ENCODE data around the gene MTRF1. TPM values are rescaled to one million over a fixed set of nuclear protein-coding genes. Genes with fewer than 3 reads are reported as not detected.

MTRF1 gene
- total RNA-seq (2022) (15.8 and 17.3 TPM in 2 replicates), Bru-seq, nascent RNA (percentile 62 among the genes with signal in this experiment), BruChase-seq, experiment 1, labeled RNA remaining after a 6-hour chase (percentile 59 among the genes with signal in this experiment), BruChase-seq, experiment 2, labeled RNA remaining after a 2-hour chase (percentile 61 among the genes with signal in this experiment)
- long read RNA-seq, partial matches to known transcripts, result 2 of 13 reads
- long read RNA-seq, other reads (novel, unspliced or antisense), result 9 of 13 reads

- intact Hi-C loops (cut with micrococcal nuclease; ENCODE audit: unreplicated experiment), result loop anchor here (5.0 kb wide), 1 partner anchor 49 kb away; the partner anchor contains the start of gene NAA16
- peak; percentile 61 for DNase-seq
- no peaks in the 10 kb centered on the region for H3K27me3 Mint-ChIP-seq (ENCODE audit: unreplicated experiment)
- CTCF ChIA-PET, result no interaction called here
- peak within 1 kb of the TSS; percentile 93 for H3K4me3 Mint-ChIP-seq (ENCODE audit: low read depth, unreplicated experiment)
- H3K9me3 Mint-ChIP-seq (ENCODE audit: low read depth, unreplicated experiment), result no peaks in the 10 kb centered on the region
- BruUV-seq (replicated peaks), result no TSS peak
- peaks cover 9% of the 10 kb centered on the region for H3K36me3 Mint-ChIP-seq (ENCODE audit: insufficient read depth, unreplicated experiment)
- H3K27ac Mint-ChIP-seq (ENCODE audit: unreplicated experiment), result peak within 1 kb of the TSS; percentile 86
- TF ChIP-seq, protein P1, sequence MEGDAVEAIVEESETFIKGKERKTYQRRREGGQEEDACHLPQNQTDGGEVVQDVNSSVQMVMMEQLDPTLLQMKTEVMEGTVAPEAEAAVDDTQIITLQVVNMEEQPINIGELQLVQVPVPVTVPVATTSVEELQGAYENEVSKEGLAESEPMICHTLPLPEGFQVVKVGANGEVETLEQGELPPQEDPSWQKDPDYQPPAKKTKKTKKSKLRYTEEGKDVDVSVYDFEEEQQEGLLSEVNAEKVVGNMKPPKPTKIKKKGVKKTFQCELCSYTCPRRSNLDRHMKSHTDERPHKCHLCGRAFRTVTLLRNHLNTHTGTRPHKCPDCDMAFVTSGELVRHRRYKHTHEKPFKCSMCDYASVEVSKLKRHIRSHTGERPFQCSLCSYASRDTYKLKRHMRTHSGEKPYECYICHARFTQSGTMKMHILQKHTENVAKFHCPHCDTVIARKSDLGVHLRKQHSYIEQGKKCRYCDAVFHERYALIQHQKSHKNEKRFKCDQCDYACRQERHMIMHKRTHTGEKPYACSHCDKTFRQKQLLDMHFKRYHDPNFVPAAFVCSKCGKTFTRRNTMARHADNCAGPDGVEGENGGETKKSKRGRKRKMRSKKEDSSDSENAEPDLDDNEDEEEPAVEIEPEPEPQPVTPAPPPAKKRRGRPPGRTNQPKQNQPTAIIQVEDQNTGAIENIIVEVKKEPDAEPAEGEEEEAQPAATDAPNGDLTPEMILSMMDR (IDR thresholded peaks at IDR 0.05; ENCODE audit: unreplicated experiment), result no peak
- H3K4me1 Mint-ChIP-seq (ENCODE audit: low read depth, unreplicated experiment), result no peaks in the 10 kb centered on the region
Measured at GRCh38 chr13:41263261-41263971, at the start of gene MTRF1. Gene MTRF1, minus strand, starts transcription at chr13:41263576. Its CDS starts 2,669 bp downstream, at chr13:41260907.

- H3K27ac Mint-ChIP-seq (ENCODE audit: unreplicated experiment), result no peak overlapping the region
- H3K27me3 Mint-ChIP-seq (ENCODE audit: unreplicated experiment), result no peaks in the 10 kb centered on the region
- no TSS peak for BruUV-seq (replicated peaks)
- CTCF ChIA-PET, result interaction anchor here (0.6 kb wide), 1 partner anchor 76 kb away, joined by 3 read pairs; no protein-coding TSS in a partner anchor
- no peak for DNase-seq
- peaks cover 14% of the 10 kb centered on the region for H3K4me1 Mint-ChIP-seq (ENCODE audit: low read depth, unreplicated experiment)
- intact Hi-C loops (cut with micrococcal nuclease; ENCODE audit: unreplicated experiment), result loop anchor here (5.0 to 10.0 kb wide), 3 partner anchors 51 to 251 kb away; partner anchors contain the start of genes MTRF1 and WBP4
- H3K9me3 Mint-ChIP-seq (ENCODE audit: low read depth, unreplicated experiment), result no peaks in the 10 kb centered on the region
- TF ChIP-seq, protein P1 (IDR thresholded peaks at IDR 0.05; ENCODE audit: unreplicated experiment), result no peak
- peaks cover 30% of the 10 kb centered on the region for H3K36me3 Mint-ChIP-seq (ENCODE audit: insufficient read depth, unreplicated experiment)
- H3K4me3 Mint-ChIP-seq (ENCODE audit: low read depth, unreplicated experiment), result peak overlapping the region; percentile 85
Measured at GRCh38 chr13:41313117-41313516, 49.7 kb upstream of the MTRF1 start.

DNA sequence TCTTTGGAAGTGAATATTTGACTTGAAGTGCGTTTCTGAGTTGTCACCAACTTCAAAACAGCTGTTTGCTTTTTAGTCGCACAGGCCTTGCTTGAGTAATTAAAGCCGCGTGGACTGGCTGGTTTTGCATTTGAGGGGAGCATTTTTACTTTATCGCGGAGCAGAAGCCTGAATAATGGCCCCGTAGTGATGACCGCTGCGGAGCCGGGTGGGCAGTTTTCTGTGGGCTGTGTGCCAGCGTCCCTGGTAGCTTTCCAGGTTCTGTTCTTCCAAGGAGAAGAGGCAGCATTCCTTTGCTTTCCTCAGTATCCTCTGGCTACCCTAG, 48.8 kb upstream of the MTRF1 start:
- intact Hi-C loops (cut with micrococcal nuclease; ENCODE audit: unreplicated experiment), result loop anchor here (5.0 to 10.0 kb wide), 3 partner anchors 50 to 250 kb away; partner anchors contain the start of genes MTRF1 and WBP4
- H3K27ac Mint-ChIP-seq (ENCODE audit: unreplicated experiment), result peak overlapping the region; percentile 84
- no TSS peak for BruUV-seq (replicated peaks)
- peaks cover 24% of the 10 kb centered on the region for H3K36me3 Mint-ChIP-seq (ENCODE audit: insufficient read depth, unreplicated experiment)
- H3K4me3 Mint-ChIP-seq (ENCODE audit: low read depth, unreplicated experiment), result peak overlapping the region; percentile 85
- TF ChIP-seq, protein P1 (IDR thresholded peaks at IDR 0.05; ENCODE audit: unreplicated experiment), result no peak
- peak; percentile 35 for DNase-seq
- H3K4me1 Mint-ChIP-seq (ENCODE audit: low read depth, unreplicated experiment), result peaks cover 23% of the 10 kb centered on the region
- CTCF ChIA-PET, result no interaction called here
- H3K27me3 Mint-ChIP-seq (ENCODE audit: unreplicated experiment), result no peaks in the 10 kb centered on the region
- H3K9me3 Mint-ChIP-seq (ENCODE audit: low read depth, unreplicated experiment), result no peaks in the 10 kb centered on the region

DNA sequence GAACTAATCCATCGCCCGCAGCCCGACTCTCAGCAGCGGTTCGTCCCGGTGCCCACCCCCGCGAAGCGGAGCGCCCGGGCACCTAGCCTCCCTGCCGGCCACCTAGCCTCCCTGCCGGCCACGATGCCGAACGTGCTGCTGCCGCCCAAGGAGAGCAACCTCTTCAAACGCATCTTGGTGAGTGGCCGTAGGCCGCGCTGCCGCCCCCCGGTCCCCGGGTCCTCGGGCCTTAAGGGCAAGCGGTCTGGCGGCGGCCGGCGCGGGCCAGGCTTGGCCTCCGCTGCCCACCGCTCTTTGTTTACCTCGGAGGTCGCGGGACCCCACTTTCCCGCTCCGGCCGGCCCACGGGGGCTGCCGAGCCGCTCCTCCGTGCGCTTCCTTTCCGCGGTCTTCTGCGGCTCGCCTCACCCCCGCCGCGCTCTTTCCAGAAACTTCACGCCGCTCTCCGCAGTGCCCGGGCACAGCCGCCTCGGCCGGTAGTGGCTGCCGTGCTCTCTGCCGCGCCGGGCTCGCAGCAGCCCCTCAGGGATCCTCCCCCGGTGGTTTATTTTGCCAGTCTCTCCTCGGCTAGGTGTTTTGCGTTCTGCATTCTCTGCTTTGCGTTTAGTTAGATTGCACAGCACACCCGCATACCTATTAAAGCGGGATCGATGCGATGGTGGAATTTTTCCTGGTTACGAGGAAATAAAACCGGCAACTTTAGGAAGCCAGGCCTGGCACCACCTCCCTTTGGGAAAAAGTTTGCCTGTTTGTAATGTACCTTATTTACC, 48.2 kb upstream of the MTRF1 start:
- peak overlapping the region; percentile 84 for H3K27ac Mint-ChIP-seq (ENCODE audit: unreplicated experiment)
- no peaks in the 10 kb centered on the region for H3K27me3 Mint-ChIP-seq (ENCODE audit: unreplicated experiment)
- no TSS peak for BruUV-seq (replicated peaks)
- CTCF ChIA-PET, result no interaction called here
- H3K4me1 Mint-ChIP-seq (ENCODE audit: low read depth, unreplicated experiment), result peaks cover 23% of the 10 kb centered on the region
- peak overlapping the region; percentile 85 for H3K4me3 Mint-ChIP-seq (ENCODE audit: low read depth, unreplicated experiment)
- TF ChIP-seq, protein P1 (IDR thresholded peaks at IDR 0.05; ENCODE audit: unreplicated experiment), result no peak
- intact Hi-C loops (cut with micrococcal nuclease; ENCODE audit: unreplicated experiment), result loop anchor here (5.0 to 10.0 kb wide), 3 partner anchors 49 to 249 kb away; partner anchors contain the start of genes MTRF1 and WBP4
- H3K36me3 Mint-ChIP-seq (ENCODE audit: insufficient read depth, unreplicated experiment), result peaks cover 19% of the 10 kb centered on the region
- H3K9me3 Mint-ChIP-seq (ENCODE audit: low read depth, unreplicated experiment), result no peaks in the 10 kb centered on the region
- DNase-seq, result peak; percentile 15
